HG03103 (cell line): ENCODE results near the gene CEP135.

Source experiments
- ATAC-seq: cut with Tn5 transposase; IDR thresholded peaks from one replicate; pipeline ENCODE4 v1.9.1; 2021; ENCODE audit warnings: low read depth; ENCODE audit not compliant: unreplicated experiment

The CEP135 gene

DNA sequence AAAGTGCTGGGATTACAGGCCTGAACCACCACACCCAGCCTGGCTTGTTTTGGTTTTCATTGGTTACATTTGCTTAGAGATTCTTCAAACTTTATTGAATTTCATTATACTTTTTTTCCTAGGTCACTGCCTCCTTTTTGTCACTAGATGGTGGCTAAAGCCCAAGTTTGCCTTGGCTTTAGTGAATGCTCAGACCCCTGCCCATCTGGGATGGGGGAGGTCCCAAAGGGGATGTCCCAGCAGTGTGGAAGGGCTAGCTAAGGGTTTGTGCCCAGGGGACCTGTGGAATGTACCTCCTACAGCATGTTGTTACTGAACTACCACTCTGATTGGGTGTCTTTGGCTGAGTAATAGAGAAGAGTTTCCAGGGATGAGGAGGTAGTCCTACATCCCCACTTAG is 58.4 kb downstream of the CEP135 start:
- no peak for ATAC-seq

DNA sequence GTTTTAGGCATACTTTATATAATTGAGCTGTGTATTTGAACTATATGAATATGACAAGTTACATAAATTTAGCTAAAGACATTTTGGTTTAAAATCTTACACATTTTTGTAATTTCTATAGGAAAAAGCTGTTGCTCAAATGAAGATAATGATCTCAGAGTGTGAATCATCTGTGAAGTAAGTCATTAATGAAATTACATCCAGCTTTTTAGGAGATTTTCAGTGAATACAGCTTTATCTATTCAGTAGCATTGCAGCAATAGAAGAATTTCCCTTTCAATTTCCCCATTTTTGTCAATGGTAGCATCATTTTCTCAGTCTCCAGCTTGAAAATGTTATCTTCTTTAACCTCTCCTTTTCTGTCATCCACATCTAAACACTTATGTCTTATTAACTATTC is 59.5 kb downstream of the CEP135 start:
- ATAC-seq, result no peak

DNA sequence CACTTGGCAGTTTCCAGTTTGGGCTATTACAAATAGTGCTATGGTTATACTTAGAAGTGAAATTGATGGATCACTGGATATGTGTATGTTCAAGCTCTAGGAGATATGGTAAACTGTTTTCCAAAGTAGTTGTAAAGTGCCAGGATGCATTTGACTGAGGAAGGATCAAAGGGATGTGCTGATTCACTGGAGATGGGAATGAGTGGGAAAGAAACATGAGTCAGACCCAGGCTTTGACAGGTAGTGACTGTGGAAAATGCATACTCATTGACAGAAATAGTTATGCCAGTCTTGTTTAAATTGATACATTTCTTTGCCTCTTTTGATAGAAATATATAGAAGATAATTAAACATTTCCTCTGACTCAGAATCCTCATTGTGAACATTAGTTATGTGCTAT is 77.9 kb downstream of the CEP135 start:
- no peak for ATAC-seq

DNA sequence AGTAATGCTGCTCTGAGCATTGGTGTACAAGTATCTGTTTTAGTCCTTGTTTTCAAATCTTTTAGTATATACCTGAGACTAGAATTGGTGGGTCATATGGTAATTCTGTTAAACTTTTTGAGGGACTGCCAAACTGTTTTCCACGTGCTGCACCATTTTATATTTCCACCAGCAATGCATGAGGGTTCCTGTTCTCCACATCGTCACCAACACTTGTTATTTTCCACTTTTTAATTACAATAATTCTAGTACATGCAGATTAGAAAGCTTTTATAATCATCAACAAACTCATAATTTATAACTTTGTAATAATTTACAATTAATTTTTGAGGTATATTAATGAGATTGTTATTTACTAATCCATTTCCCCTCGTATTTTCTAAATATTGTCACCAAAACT is 79.4 kb downstream of the CEP135 start:
- no peak for ATAC-seq

DNA sequence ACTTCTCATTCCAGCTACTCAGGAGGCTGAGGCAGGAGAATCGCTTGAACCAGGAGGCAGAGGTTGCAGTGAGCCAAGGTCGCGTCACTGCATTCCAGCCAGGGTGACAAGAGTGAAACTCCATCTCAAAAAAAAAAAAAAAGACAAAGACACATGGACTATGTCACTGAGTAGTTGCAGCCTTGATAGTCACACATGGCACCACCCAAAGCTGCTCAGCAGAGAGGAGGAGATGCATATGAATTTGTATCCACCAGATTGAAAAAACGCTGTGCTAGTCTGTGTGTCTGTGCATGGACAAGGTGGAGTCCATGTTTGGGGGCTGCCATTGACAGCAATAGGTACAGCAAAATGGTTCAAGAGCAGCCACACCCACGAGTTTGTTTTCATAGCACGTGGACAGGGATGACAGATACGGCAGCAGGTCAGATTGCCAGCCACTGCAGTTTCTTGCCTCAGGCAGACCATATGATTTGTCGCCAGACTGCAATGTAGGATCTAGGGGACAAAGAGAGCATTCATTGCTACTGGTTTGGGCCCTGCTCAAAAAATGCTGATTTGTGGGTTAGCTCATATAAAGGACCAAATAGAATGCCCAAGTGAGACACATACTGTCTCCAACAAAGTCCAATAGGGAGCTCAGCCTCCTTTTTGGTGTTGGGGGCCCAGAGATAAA is 89.9 kb downstream of the CEP135 start:
- ATAC-seq, result no peak

DNA sequence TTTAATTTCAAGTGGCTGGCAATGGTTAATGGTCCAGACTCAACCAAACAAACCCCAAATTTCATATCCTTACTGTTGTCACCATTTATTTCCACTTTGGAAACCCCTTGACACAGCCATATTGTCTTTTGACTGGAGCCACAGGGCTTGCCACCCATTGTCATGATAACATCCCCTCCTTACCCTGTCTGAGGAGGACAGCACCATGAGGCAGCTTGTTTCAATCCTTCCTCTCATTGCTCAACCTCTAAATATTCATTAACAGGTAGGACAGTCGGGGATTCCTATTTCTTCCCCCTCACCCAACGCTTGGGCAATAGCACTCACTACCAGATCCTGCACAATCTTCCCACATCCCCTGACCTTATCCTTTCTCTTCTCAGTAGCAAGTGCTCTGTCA is 92.1 kb downstream of the CEP135 start:
- no peak for ATAC-seq

DNA sequence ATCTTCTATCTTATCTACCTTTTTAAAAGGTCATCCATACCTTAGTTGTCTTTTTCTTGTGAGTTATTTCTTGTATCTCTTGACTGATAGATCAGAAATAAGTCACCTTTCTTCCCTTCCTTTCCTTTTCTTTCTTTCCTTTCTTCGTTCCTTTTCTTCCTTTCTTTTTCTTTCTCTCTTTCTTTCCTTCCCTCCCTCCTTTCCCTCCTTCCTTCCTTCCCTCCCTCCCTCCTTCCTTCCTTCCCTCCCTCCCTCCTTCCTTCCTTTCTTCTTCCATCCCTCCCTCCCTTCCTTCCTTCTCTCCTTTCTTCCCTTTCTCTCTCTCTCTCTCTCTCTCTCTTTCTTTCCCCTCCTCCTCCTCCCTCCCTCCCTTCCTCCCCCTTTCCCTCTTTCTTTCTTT is 93.5 kb downstream of the CEP135 start:
- ATAC-seq, result no peak

DNA sequence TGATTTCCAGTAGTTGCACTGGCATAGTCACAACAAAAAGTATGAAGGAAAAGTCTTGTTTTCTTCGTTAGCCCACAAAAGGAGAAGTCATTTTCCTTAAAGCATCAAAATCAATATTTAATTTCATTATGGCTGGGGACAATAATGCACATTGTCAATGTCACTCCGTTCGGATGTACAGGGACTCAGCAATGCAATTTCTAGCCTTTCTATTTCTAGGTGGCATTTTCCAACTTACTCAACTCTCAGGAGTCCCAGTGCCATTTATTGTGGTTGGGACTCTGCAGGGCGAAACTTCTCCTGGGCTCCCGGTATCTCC is 99.6 kb downstream of the CEP135 start:
- ATAC-seq, result no peak

DNA sequence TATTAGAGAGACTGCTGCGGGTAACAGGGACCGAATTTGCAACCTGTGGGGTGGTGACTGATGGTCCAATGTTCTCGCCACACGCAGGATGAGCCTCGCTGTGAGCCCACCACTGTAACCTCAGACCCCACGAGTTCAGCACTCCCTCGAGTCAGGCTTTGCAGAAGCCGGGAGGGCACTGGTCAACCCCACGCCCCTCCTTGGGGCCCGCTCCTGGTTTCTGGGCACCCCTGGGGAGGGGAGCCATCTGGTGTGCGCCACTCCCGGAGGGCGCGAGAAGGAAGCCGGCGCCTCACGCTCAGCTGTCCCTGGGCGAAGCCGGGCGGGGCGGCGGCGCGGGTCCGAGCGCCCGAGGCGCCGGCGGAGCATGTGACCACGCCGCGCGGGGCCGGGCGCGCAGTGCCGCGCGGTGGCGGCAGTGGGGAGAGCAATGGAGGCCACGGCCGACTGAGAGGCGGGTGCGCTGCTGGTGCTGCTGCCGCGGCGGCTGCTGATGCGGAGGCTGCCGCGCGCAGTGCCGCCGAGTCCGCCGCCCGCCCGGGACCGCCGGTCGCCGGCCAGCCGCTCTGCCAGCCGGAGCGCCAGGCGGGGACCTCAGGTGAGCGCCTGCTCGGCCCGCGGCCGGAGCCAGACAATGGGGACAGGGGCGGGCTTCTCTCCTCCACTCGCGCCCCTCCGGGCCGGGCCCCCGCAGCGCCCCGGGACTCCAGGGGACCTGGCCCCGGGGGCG is 100.1 kb downstream of the CEP135 start:
- peak; percentile 94 for ATAC-seq

DNA sequence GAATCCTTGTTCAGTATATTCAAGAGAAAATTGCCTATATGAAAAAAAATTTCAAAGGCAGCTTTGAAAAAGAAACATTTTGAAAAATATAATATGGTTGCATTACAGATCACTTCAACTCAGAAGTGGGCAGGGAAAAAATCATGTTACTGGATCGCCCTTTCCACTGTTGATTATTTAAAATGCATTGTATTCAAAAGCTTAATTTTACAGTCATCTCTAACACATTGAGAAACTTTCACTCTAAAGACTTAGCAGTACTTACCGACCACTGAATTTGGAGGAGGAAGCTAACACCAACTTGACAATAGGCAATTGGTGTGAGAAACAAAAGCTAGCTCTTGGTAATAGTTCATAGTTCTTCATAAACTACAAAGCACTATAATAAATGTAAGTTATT is 101.9 kb downstream of the CEP135 start:
- ATAC-seq, result no peak

DNA sequence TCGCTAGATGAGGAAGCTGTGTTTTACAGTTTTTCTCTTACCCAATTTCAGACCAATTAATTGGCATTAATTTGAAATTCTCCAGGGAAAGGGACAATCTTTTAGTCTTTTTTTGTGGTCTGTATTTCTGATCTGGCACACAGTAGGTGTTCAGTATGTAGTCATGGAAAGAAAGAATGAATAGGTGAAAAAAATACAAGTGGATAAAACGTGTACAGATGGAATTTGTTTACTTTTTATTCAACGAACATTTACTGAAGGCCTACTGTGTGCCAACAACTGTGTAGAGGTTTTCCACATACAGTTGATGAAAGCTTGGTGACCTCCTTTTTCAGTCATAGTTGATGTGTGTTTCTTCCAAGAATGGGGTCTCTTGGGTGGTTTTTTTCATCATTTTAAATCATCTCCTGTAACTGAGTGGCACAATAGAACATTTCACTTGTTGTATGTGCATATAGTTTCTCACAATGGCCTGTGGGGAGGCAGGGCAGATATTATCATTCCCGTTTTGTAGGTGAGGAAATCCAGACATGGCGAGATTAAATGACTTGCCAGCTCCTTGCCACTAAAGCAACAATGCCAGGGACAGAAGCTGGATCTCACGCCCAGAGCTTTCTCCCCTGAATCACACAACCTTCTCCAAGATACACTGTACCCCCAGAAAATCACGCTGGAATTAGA is 102.4 kb downstream of the CEP135 start:
- ATAC-seq, result no peak

DNA sequence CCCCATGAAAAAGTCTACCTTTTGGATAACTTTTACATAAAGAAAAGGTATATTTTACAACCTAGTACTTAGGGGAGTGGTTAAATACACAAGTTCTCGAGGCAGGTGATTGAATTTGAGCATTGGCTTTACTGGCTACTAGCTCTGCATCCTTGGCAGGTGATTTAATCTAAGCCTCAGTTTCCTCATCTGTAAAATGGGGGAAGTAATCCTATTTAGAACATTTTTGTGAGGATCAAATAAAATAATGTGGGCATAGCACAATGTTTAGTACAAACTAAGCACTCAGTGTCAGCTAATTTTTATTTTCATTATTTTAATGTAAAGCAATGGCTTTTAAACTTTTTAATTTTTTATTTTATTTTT is 102.9 kb downstream of the CEP135 start:
- ATAC-seq, result no peak

DNA sequence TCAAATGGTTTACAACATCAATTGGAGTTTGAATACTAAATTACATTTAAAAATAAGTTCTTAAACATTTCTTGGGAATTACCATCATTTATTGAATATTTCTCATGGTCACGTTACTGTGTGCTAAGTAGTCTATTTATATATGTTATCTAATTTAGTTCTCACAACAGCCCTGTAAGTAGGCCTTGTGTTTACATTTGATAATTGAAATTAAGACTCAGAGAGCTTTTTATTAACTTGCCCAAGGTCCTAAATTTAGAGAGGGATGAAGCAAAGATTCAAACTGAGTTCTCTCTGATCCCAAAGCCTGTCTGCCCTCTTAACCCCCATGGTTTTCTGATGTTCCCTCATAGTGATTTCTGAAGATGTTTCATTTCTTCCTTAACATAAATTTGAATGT is 103.7 kb downstream of the CEP135 start:
- ATAC-seq, result no peak

DNA sequence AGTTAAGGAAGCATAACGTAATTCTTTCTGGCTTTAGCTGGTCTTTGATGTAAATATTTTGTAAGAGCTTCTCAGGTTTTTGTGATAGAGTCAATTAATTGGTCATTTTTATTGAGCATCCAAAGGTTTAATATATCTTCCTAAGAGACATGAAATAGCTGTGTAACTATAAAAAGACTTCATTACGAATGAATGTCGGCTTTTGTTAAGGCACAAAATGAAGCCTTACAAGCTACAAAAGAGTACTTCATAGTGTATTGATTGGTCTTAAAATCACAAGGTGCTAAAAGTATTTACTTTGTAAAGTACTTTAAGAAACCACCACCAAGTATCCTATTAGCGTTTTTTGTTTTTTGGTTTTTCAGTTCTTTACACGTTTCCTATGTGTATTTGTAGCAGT is 104.2 kb downstream of the CEP135 start:
- no peak for ATAC-seq

DNA sequence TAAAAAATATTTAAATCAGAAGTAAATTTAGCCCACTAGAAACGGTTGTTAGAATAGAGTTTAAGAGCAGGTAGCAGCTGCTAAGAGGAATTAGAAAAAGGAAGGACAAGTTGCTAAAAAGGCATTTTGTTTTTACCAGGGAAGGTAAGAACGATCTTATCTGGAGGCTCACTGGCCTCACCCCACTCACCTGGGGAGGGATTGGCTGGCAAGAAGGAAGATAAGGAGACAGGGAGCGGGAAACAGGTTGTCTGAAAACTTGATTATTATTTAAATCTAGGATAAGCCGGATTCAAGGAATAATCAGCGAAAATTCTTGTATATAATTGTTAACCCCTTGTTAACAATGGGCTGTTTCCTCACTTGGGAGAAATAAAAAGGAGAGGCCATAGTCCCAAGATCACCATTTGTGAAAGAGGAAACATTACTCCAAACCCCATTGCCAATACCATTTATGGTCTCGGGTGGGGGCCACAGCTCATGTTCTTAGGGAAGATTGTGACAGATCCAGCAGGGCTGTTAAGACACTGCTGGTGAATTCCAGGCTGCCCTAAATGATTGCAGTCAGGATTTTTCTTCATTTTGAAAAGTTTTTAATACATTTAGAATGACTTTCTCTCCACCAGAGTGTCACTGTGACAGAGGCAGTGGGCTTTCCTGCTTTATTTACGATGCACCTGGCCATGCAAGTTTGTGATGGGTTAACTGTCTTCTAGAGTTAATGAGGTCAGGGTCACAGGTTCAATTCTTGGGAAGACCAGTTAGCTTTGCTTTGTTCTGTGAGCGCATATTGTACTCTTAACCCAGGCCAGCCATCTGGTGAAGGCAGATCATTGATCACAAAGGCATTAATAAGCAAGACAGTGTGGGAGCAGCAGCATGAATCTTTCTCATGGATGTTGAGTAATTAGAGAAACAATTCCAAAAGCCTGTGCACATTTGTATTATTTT is 106.6 kb downstream of the CEP135 start:
- no peak for ATAC-seq

DNA sequence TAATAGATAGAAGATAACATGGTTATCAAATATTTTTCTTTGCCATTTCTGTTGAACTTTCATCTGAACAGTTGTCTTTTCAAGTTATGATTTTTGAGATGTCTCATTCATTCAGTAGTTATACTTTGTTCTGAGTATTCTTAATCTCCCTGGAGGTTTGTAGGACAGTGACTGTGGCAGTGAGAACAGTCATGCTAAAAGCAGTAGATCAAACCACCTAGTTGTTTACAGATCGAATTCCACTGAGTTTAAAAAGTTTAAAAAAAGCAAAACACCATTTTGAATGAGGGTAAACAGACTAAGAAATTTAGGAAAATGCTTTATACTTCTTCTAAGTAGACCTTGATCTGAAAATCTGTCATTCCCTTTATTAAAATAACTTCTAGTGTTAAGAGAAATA is 107.2 kb downstream of the CEP135 start:
- ATAC-seq, result no peak

DNA sequence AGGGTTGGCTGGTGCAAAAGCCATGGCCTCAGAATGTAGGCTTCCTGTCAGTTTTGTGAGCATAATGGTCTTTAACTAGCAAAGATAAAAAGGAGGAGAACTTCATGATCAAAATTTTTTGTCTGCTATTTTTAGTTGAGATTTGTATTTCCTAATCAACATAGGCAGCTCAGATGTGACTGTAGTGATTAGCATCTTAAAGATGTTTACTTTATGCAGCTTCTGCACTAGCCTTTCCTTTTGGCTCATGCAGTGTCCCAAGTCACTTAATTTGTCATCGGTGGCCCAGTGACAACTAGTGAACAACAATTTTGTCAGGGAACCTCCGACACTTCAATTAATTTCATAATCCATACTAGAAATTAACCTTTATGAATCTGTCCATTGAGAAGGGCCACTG is 109.8 kb downstream of the CEP135 start:
- ATAC-seq, result no peak

DNA sequence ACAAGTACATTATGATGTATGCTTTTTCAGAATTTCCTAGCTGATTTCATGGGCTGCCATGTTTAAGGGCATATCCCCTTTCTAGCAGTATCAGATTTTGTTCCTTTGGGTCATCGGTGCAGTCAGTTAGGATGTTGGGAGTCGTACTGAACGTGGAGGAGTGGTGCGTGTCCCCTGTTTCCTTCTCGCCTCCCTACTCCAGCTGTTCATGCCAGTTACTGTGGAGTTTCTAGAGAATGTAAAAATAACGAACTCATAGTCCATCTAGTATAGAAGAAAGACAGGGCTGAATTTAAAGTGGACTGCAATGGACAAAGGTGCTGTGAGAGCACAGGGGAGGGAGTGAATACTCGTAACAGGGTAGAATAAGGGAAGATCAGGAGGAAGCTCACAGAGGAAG is 111.3 kb downstream of the CEP135 start:
- no peak for ATAC-seq

DNA sequence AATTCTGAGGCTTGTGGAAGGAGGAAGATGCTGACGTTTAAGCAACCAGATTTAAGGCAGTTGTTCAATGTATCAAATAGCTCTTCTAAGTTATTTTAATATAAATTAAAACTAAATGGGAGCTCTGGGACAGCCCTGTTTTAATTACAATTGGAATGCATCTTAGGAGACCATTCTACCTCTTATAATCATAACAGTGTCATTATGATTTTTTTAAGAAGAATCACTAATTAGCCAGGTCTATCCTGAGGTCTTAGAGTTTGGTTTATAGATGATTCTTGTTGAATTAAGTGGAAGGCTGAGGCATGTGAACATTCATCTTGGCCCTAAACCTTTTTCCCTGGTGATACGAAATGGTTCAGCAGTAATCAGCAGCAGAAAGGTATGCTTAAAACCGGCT is 113.4 kb downstream of the CEP135 start:
- no peak for ATAC-seq

DNA sequence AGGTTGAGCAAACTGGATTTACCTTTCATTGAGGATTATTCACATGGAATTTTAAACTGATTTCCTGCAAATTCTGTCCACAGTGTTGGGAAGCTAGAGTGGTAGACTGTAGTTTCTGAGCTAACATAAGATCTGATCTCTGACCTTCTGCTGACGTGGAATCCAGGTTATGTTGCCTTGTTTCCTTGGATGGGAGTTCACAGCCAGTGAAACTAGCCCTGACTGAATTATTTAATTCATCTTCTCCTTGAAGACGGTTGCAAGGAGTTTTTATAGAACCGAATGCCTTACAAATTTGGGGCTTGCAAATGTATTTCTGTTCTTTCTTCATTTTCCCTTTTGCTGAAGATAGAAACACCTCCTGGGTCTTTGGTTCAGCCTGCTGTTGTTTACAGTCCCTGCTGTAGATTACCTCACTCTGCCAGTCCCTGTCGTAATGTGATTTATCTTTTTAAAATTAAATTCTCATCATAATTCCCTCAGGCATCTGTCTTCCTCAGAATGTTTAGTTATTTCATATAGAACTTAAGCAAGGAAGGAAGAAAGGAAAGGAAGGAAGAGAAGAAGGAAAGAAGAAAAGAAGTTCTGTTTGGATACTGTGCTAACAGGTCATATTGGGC is 113.9 kb downstream of the CEP135 start:
- ATAC-seq, result no peak

DNA sequence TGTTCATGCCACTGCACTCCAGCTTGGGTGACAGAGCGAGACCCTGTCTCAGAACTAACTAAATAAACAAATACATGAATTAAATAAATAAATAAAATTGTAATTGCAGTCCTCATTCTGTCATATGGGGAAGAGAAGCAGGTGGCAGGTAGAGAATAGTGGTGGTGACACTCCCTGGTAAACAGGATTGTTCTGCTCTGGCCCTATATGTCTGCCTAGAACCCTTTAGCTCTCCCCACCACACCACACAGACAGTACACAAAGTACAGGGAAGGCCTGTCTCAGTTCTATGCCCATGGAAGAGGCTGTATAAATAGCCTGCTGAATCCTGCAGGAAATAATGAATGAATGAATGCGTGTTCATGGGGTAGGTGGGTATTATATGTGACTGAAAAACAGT is 117.7 kb downstream of the CEP135 start:
- no peak for ATAC-seq
